HG03045 (cell line): Measurements from ENCODE around the gene NOS3.

Experiments used
- ATAC-seq: cut with Tn5 transposase; IDR thresholded peaks from one replicate; pipeline ENCODE4 v1.9.1; 2021; ENCODE audit warnings: mild to moderate bottlenecking, moderate library complexity; ENCODE audit not compliant: unreplicated experiment

The NOS3 gene

DNA sequence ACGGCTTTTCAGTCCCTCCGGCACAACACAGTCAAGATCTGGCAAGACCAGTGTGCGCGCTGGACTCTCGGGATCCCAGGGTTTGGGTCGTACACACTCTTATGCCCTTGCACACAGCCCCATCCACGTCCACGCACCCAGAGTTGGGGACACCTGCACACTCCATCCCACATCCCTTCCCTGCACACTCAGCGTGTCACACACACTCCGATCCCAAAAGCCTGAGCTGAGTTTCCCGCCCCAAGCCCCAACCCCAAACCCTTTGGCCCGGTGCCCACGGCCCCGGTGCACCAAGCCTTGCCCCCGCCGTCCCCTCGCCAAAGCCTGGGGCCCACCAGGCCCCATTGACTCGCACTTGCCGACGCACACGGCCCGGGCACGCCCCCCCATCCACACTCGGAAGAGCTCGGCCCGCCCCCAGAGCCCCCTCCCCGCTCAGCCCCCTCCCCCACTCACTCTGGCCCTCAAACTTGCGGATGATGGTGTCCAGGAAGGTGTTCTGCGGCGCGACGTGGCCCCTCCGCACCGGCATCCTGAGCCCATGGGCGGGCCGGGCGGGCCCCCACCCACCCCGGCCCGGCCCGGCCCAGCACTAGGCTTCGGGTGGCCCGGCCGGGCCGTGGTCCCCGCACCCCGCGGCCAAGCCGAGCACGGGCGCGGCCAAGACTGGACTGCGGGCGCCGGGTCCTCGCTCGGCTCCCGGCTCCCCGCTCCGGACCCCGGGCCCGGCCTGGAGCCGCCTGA is 13.3 kb upstream of the NOS3 start:
- ATAC-seq, result no peak

DNA sequence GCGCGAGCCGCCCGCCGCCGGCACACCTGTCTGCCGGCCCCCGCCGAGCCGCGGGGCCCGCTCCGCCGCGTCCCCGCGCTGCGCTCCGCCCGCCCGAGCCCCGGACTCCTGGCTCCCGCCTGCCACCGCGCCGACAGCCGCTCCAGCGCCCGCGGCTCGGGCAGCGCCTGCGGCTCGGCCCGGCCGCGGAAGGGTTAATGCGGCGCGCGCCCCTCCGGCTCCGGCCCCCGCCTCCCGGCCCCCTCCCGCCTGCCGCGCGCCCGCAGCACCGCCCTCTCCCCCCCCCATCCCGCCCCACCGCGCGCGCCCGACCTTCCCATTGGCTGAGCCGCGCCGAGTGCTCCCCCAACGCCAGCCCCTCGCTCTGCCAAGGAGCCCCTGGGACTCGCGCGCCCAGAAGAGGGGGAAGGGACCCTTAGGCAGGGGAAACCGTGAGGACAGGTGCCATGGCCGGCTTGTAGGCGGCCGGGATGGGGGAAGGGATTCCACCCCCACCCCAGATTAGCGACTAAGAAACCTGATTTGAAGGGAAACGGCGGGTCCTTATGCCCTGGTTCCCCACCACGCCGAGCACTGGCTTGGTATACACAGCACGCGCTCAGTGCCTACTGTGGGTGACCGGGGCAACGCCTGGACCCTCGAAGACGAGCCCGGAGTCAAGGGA is 12.6 kb upstream of the NOS3 start, which contains the start of gene KCNH2:
Gene KCNH2 (minus strand): TSS at position 196 of the 664 bp plus-strand sequence. CDS start 408 bp downstream, outside the sequence.
- no peak for ATAC-seq

GRCh38 chr7:150979713-150980390 is 11.0 kb upstream of the NOS3 start:
- ATAC-seq, result no peak

GRCh38 chr7:150980663-150981062 is 10.2 kb upstream of the NOS3 start:
- ATAC-seq, result no peak

GRCh38 chr7:150981644-150982043 is 9.2 kb upstream of the NOS3 start:
- ATAC-seq, result no peak

DNA sequence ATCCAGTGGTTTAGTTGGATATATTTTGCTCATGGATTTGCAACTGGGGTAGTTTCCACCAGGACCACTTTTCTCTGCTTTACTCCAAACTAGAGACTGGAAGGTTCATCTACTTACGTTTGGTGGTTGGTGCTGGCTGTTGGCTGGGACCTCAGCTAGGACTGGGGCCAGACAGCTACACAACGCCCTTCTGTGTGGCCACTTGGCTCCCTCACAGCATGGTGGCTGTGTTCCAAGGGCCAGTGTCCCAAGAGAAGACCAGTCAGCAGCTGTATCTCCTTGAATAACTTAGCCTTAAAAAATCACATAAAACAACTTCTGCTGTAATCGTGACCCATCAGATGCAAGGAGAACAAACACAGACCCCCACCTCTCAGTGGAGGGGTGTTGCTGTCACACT is 8.5 kb upstream of the NOS3 start:
- ATAC-seq, result no peak

- no peak for ATAC-seq
These were observed 6.9 kb upstream of the NOS3 start for GRCh38 chr7:150983893-150984368.

DNA sequence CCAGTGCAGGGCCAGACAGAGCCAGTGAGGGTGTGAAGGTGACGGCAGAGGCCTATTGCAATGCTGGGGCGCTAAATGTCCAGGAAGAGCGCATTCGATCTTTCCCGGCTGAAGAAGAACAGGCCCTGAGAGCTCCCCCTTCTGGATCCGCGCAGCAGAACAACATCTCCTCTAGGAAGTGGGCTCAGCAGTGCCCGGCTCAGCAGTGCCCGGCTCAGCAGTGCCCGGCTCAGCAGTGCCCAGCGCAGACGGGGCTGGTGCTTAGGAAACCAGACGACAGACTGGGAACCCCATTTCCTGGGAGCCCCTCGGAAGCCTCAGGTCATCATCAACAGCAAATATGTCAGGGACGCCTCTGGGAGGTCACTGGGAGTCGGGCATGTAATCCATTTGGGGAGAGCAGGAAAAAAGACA is 4.7 kb upstream of the NOS3 start:
- ATAC-seq, result no peak

DNA sequence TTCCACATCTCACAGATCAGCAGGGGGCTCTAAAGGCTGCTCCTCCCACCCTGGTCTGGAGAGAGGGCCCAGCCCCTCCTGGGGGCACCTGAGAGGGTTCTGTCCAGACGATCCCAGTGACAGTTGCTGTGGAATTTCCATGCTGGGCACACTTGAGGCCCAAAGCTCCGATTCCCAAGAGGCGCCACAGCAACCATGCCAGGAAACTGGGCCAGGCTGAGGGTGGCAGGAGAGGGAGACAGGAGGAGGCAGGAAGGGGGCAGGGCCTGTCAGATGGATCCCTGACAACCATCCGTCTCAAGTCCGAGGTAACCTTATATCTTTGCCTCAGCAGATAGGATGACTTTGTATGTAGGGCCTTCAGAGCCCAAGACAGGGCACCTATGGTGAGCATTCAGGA is 4.3 kb upstream of the NOS3 start:
- ATAC-seq, result no peak

- ATAC-seq, result no peak
These were observed 2.3 kb upstream of the NOS3 start for GRCh38 chr7:150988230-150989226.

DNA sequence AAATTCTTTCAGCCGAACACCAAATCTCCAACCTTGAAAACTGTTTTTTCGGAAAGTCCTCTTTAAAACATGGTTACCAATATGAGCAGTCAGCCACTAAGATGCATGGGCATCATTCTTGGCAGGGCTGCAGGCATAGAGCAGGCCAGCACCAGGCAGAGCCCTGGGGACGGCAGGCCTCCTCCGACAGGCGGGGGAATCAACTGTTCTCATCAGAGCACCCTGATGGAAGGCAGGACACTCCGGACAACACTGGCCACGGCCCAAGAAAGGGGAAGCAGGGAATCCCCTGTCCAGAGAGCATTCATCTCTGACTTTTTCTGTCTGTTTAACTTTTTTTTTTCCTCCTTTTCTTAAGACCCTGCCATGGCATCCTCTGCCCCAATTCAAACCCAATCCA is 1.4 kb upstream of the NOS3 start:
- no peak for ATAC-seq

DNA sequence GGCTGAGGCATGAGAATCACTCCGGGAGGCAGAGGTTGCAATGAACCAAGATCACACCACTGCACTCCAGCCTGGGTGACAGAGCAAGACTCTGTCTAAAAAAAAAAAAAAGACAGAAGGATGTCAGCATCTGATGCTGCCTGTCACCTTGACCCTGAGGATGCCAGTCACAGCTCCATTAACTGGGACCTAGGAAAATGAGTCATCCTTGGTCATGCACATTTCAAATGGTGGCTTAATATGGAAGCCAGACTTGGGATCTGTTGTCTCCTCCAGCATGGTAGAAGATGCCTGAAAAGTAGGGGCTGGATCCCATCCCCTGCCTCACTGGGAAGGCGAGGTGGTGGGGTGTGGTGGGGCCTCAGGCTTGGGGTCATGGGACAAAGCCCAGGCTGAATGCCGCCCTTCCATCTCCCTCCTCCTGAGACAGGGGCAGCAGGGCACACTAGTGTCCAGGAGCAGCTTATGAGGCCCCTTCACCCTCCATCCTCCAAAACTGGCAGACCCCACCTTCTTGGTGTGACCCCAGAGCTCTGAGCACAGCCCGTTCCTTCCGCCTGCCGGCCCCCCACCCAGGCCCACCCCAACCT is 1.3 kb downstream of the NOS3 start:
- no peak for ATAC-seq

DNA sequence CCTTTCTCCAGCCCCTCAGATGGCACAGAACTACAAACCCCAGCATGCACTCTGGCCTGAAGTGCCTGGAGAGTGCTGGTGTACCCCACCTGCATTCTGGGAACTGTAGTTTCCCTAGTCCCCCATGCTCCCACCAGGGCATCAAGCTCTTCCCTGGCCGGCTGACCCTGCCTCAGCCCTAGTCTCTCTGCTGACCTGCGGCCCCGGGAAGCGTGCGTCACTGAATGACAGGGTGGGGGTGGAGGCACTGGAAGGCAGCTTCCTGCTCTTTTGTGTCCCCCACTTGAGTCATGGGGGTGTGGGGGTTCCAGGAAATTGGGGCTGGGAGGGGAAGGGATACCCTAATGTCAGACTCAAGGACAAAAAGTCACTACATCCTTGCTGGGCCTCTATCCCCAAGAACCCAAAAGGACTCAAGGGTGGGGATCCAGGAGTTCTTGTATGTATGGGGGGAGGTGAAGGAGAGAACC is 2.1 kb downstream of the NOS3 start:
- ATAC-seq, result no peak

DNA sequence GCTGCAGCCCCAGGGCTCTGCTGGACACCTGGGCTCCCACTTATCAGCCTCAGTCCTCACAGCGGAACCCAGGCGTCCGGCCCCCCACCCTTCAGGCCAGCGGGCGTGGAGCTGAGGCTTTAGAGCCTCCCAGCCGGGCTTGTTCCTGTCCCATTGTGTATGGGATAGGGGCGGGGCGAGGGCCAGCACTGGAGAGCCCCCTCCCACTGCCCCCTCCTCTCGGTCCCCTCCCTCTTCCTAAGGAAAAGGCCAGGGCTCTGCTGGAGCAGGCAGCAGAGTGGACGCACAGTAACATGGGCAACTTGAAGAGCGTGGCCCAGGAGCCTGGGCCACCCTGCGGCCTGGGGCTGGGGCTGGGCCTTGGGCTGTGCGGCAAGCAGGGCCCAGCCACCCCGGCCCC is 2.7 kb downstream of the NOS3 start:
- ATAC-seq, result no peak

- ATAC-seq, result no peak
These were observed 3.5 kb downstream of the NOS3 start for GRCh38 chr7:150994141-150994837.

DNA sequence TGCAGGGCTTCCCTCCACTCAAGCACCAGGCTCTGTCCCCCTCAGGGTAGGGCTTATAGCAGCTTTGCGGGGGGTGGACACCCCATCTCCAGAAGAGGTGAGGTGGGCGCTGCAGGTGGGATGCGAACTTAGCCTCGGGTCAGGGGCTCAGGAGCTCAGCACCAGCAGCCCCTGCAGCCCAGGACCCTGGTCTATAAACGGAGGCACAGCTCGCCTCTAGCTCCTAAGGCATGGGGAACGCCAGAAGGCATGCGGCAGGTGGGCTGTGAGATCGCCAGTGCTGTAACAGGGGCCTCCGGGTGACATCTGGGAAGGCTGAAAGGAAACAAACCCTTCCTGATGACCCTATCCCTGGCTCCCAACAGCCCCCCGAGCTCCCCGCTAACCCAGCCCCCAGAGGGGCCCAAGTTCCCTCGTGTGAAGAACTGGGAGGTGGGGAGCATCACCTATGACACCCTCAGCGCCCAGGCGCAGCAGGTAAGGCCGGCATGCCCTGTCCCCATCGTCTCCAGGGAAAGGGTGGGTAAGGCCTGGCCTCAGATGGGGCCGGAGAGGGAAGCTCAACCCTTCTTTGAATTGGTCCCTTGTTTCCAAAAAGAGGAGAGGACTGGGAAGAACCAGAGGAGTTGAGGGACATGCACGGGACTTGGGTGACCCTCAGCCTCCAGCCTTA is 4.2 kb downstream of the NOS3 start:
- no peak for ATAC-seq

- ATAC-seq, result no peak
These were observed 5.7 kb downstream of the NOS3 start for GRCh38 chr7:150996376-150997074.

DNA sequence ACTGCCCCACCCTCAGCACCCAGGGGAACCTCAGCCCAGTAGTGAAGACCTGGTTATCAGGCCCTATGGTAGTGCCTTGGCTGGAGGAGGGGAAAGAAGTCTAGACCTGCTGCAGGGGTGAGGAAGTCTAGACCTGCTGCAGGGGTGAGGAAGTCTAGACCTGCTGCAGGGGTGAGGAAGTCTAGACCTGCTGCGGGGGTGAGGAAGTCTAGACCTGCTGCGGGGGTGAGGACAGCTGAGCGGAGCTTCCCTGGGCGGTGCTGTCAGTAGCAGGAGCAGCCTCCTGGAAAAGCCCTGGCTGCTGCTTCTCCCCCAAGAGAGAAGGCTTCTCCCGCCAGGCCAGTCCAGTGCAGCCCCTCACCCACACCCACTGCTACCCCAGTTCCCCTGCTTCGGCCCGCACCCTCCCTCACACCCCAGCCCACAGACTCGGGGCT is 6.3 kb downstream of the NOS3 start:
- ATAC-seq, result no peak
